Measurements from ENCODE around the gene PLXNA3. TPM values are rescaled to one million over a fixed set of nuclear protein-coding genes. Genes with fewer than 3 reads are reported as not detected.

Gene PLXNA3
- total RNA-seq, 4 donors from 2014 or later, result 17.0 to 44.4 (median 24.2) TPM

DNA sequence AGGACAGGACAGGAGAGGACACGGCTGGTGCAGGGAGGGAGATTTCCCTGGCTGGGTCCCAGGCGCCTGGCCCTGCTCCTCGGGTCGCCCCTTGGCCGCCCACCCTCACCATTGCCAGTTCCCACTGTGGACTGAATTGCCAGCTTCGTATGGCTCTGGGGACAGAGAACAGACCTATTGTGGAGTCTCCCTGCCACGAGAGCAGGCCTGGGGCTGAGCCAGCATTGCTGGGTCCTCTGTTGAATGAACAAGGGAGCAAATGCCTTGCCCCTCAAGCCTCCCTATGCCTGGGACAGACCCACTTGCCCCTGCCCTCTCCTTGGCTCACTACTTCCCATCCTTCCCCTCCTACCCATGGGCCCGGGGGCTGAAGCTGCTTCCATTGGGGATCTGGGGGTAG lies 4.3 kb downstream of the PLXNA3 start:
- no peak for DNase-seq (ENCODE audit: low spot score in 2 of 2)
- Histone ChIP-seq H3K9me3 (no peaks in the 10 kb centered on the region), H3K27me3 (no peaks in the 10 kb centered on the region), H3K36me3 (peaks cover 0 to 40% (median 0%) of the 10 kb centered on the region in 3 donors), H3K27ac (peak overlapping the region in 2 of 4 donors; percentile 16 to 87), H3K4me3 (no peak overlapping the region), H3K4me1 (peaks cover 0 to 30% (median 4%) of the 10 kb centered on the region in 4 donors)
- WGBS, 2 donors, result 28 to 56% methylated on average over 2 to 4 of the region's 8 CpGs
- TF ChIP-seq EP300 (IDR thresholded peaks at IDR 0.05), result no peak
- TF ChIP-seq POLR2A (IDR thresholded peaks at IDR 0.05), result no peak
- TF ChIP-seq, protein P1, sequence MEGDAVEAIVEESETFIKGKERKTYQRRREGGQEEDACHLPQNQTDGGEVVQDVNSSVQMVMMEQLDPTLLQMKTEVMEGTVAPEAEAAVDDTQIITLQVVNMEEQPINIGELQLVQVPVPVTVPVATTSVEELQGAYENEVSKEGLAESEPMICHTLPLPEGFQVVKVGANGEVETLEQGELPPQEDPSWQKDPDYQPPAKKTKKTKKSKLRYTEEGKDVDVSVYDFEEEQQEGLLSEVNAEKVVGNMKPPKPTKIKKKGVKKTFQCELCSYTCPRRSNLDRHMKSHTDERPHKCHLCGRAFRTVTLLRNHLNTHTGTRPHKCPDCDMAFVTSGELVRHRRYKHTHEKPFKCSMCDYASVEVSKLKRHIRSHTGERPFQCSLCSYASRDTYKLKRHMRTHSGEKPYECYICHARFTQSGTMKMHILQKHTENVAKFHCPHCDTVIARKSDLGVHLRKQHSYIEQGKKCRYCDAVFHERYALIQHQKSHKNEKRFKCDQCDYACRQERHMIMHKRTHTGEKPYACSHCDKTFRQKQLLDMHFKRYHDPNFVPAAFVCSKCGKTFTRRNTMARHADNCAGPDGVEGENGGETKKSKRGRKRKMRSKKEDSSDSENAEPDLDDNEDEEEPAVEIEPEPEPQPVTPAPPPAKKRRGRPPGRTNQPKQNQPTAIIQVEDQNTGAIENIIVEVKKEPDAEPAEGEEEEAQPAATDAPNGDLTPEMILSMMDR (IDR thresholded peaks at IDR 0.05), result no peak

DNA sequence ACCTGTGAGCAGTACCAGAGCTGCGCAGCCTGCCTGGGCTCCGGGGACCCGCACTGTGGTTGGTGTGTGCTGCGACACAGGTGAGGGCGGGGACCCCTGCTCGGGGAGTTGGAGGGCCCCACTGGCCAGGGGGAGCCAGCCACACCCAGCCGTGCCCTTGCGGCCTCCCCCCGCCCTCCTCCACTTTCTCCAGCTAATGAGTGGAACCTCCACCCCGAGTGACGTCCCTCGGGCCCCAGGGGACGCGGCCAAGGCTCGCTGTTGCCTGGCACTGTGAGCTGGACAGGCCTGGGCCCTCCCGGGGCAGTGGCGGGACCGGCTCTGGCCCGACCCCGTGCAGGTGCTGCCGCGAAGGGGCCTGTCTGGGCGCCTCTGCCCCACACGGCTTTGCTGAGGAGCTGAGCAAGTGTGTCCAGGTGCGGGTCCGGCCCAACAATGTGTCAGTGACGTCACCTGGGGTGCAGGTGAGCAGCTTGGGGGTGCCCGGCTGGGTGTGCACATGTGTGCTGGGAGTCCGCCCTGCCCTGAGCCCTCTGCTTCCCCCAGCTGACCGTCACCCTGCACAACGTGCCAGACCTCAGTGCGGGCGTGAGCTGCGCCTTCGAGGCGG lies 5.6 kb downstream of the PLXNA3 start:
- DNase-seq (ENCODE audit: low spot score in 2 of 2), result no peak
- Histone ChIP-seq H3K4me1 (peaks cover 0 to 30% (median 4%) of the 10 kb centered on the region in 4 donors), H3K27me3 (no peaks in the 10 kb centered on the region), H3K4me3 (no peak overlapping the region), H3K36me3 (peaks cover 0 to 53% (median 0%) of the 10 kb centered on the region in 3 donors), H3K27ac (no peak overlapping the region), H3K9me3 (no peaks in the 10 kb centered on the region)
- TF ChIP-seq EP300 (IDR thresholded peaks at IDR 0.05), result no peak
- TF ChIP-seq, protein P1 (IDR thresholded peaks at IDR 0.05), result no peak
- TF ChIP-seq POLR2A (IDR thresholded peaks at IDR 0.05), result no peak
- 87 to 100% methylated on average over 4 to 32 of the region's 36 CpGs for WGBS, 2 donors

DNA sequence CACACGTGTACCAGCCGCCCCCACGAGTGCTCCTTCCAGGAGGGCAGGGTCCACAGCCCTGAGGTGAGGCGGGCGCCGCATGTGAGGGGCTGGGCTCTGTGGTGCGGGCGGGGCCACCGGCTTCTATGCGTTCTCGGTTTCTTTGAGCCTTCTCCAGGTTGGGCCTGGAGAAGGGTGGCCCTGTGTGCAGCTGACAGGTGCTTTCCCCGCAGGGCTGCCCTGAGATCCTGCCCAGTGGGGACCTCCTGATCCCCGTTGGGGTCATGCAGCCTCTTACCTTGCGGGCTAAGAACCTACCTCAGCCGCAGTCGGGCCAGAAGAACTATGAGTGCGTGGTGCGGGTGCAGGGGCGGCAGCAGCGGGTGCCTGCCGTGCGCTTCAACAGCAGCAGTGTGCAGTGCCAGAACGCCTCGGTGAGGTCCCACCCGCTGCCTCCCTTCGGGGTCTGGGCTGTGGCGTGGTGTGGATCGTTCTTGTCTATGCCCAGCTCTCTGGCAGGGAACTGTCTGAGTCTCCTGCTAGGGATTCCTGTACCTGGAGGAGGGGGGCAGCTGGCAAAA lies 6.8 kb downstream of the PLXNA3 start:
- Histone ChIP-seq H3K27ac (no peak overlapping the region), H3K9me3 (no peaks in the 10 kb centered on the region), H3K36me3 (peaks cover 0 to 65% (median 0%) of the 10 kb centered on the region in 3 donors), H3K4me3 (no peak overlapping the region), H3K27me3 (no peaks in the 10 kb centered on the region), H3K4me1 (peaks cover 0 to 23% (median 1%) of the 10 kb centered on the region in 4 donors)
- DNase-seq (ENCODE audit: low spot score in 2 of 2), result no peak
- TF ChIP-seq, protein P1 (IDR thresholded peaks at IDR 0.05), result no peak
- TF ChIP-seq POLR2A (IDR thresholded peaks at IDR 0.05) (no peak), EP300 (IDR thresholded peaks at IDR 0.05) (no peak)
- 88 to 90% methylated on average over 13 to 25 of the region's 28 CpGs for WGBS, 2 donors

DNA sequence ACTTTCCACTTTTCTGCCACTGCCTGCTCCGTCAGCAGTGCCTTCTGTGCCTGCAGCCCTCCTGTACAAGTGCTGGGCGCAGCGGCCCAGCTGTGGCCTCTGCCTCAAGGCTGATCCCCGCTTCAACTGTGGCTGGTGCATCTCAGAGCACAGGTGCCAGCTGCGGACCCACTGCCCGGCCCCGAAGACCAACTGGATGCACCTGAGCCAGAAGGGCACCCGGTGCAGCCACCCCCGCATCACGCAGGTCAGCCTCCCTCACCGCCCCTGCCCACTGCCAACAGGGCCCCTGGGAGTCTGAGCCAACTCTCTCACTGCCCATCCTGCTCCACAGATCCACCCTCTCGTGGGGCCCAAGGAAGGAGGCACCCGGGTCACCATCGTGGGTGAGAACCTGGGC lies 7.5 kb downstream of the PLXNA3 start:
- H3K27me3 ChIP-seq, result no peaks in the 10 kb centered on the region
- H3K9me3 ChIP-seq, result no peaks in the 10 kb centered on the region
- H3K27ac ChIP-seq, result no peak overlapping the region
- no peak for TF ChIP-seq POLR2A (IDR thresholded peaks at IDR 0.05)
- TF ChIP-seq, protein P1 (IDR thresholded peaks at IDR 0.05), result no peak
- no peak for TF ChIP-seq EP300 (IDR thresholded peaks at IDR 0.05)
- 90 to 93% methylated on average over 2 to 13 of the region's 14 CpGs for WGBS, 2 donors
- H3K4me3 ChIP-seq, result no peak overlapping the region
- H3K36me3 ChIP-seq, result peaks cover 0 to 72% (median 0%) of the 10 kb centered on the region in 3 donors
- H3K4me1 ChIP-seq, result peaks cover 0 to 15% (median 0%) of the 10 kb centered on the region in 4 donors
- DNase-seq (ENCODE audit: low spot score in 2 of 2), result no peak

DNA sequence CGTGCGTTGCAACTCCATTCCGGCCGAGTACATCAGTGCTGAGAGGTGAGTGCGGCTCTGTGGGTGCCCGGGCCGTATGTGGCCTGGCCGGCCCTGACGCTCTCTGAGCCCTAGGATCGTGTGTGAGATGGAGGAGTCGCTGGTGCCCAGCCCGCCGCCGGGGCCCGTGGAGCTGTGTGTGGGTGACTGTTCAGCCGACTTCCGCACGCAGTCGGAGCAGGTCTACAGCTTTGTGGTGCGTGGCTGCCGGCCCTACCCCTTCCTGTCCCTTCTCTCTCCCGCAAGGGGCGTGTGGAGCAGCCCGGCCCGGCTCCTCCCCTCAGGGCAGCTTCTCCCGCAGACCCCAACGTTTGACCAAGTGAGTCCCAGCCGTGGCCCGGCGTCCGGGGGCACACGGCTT lies 8.0 kb downstream of the PLXNA3 start:
- H3K27me3 ChIP-seq, result no peaks in the 10 kb centered on the region
- 86 to 92% methylated on average over 15 to 28 of the region's 32 CpGs for WGBS, 2 donors
- DNase-seq (ENCODE audit: low spot score in 2 of 2), result no peak
- H3K36me3 ChIP-seq, result peaks cover 0 to 76% (median 0%) of the 10 kb centered on the region in 3 donors
- no peak overlapping the region for H3K4me3 ChIP-seq
- no peak overlapping the region for H3K27ac ChIP-seq
- H3K4me1 ChIP-seq, result peaks cover 0 to 11% (median 0%) of the 10 kb centered on the region in 4 donors
- TF ChIP-seq POLR2A (IDR thresholded peaks at IDR 0.05) (no peak), EP300 (IDR thresholded peaks at IDR 0.05) (no peak)
- TF ChIP-seq, protein P1 (IDR thresholded peaks at IDR 0.05), result no peak
- no peaks in the 10 kb centered on the region for H3K9me3 ChIP-seq
